Brain pericyte (primary cell): ENCODE results near the gene CCR5AS.

Experiments
- DNase-seq: peaks from one replicate; pipeline ENCODE4 v3.0.0-alpha.2; 2012; ENCODE audit warnings: low read depth, low spot score

The CCR5AS gene

DNA sequence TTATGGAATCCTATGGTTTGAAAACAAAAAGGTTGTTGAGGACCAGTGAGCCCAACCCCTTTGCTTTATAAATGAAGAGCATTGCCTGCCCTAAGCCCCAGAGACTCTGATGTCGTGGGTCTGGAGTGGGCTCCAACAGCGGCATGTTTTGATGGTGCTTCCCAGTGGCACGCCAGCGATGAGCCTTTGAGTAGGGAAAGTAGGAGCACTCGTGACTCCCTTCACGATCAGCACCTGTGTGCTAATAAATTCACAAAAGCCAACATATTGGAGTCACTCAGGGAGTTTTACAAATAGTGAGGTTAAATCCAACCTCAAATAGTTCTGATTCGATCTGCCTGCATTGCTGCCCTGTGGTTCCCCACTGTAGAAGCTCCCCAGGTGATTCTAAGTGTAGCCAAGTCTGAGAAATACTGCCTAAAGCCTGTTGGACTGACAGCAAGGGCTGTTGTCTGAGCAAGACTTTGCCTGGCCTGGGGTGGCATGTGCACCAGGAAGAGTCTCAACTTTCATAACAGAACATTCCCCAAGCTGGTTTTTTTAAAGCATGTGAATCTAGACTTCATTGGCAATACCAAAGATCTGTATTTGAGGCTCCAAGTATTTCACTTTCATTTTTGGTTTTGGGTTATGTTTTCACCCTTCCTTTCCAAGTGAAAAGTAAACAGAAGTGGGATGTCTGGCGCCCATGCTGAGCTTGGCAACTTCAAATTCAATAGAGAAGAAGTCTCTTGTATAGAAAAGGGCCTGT lies 26.2 kb downstream of the CCR5AS start:
- DNase-seq = no peak

DNA sequence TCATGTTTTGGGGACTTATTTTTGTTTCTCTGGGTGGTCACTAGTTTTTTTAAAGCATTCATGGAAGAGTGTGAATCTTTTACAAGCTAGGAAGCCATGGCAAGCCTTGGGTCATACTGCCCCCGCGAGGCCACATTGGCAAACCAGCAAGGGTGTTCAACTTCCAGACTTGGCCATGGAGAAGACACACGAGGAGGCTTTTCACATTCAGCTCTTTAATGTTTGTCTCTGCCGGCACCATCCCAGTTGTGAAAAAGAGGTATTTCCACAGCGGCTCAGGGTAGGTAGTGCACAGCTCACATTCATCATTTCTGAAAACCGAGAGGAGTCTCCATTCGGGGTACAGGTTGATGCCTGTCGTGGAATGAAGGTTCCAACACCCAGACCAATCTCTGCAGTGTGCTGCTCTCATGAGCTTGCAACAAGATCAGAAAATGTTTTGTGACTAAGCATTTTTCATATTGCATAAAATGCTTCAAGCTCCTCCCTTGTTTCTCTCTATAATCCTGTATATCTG lies 28.4 kb downstream of the CCR5AS start:
- no peak for DNase-seq

- no peak for DNase-seq
These were observed 31.1 kb downstream of the CCR5AS start for GRCh38 chr3:46375814-46376213.

GRCh38 chr3:46375218-46375617 lies 31.6 kb downstream of the CCR5AS start:
- no peak for DNase-seq

DNA sequence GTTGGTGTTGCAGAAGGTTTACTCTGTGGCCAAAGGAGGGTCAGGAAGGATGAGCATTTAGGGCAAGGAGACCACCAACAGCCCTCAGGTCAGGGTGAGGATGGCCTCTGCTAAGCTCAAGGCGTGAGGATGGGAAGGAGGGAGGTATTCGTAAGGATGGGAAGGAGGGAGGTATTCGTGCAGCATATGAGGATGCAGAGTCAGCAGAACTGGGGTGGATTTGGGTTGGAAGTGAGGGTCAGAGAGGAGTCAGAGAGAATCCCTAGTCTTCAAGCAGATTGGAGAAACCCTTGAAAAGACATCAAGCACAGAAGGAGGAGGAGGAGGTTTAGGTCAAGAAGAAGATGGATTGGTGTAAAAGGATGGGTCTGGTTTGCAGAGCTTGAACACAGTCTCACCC lies 32.1 kb downstream of the CCR5AS start:
- no peak for DNase-seq

GRCh38 chr3:46372492-46373359 lies 34.1 kb downstream of the CCR5AS start:
- no peak for DNase-seq

- DNase-seq = no peak
These were observed 35.1 kb downstream of the CCR5AS start for GRCh38 chr3:46371519-46372340.

- no peak for DNase-seq
These were observed 35.9 kb downstream of the CCR5AS start, which contains the start of gene CCR5 for GRCh38 chr3:46370839-46371518. Gene CCR5 (plus strand): TSS chr3:46370946. CDS start chr3:46372903, 1,957 bp downstream.

GRCh38 chr3:46369675-46370132 lies 37.2 kb downstream of the CCR5AS start:
- DNase-seq = no peak

GRCh38 chr3:46369151-46369550 lies 37.7 kb downstream of the CCR5AS start:
- DNase-seq = no peak

- no peak for DNase-seq
These were observed 38.3 kb downstream of the CCR5AS start for GRCh38 chr3:46368569-46368968.

DNA sequence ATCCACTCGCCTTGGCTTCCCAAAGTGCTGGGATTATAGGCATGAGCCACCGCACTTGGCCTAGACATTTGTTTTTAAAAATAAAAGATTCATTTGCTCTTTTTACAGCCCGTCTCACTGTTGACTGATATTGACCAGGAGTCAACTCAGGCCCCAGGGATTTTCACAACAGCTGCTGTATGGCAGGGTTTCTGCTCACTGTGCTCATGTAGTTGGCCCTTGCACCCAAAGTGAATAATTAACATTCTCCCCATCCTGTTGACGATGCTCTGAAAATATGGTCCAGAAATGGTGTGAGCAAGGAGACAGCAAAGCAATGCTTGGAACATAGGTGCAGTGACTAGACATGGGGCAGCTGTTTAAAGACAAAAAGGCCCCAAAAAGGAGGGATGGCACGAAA lies 39.1 kb downstream of the CCR5AS start:
- no peak for DNase-seq

GRCh38 chr3:46365737-46366524 lies 40.9 kb downstream of the CCR5AS start:
- no peak for DNase-seq

DNA sequence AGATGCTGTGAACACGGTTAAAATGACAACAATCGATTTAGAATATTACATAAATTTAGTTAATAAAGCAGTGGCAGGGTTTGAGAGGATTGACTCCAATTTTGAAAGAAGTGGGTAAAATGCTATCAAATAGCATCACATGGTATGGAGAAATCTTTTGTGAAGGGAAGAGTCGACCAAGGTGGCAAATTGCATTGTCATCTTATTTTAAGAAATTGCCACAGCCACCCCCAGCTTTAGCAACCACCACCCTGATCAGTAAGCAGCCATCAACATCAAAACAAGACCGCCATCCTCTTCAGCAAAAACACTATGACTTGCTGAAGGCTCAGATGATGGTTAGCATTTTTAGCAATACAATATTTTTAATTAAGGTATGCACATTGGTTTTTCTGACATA lies 41.8 kb downstream of the CCR5AS start:
- no peak for DNase-seq

GRCh38 chr3:46361408-46362283 lies 45.2 kb downstream of the CCR5AS start:
- DNase-seq = no peak

GRCh38 chr3:46360907-46361306 lies 46.0 kb downstream of the CCR5AS start:
- DNase-seq = no peak

- DNase-seq = no peak
These were observed 47.0 kb downstream of the CCR5AS start for GRCh38 chr3:46359733-46360493.

GRCh38 chr3:46358466-46358865 lies 48.4 kb downstream of the CCR5AS start:
- no peak for DNase-seq
